ENCODE measurements around the gene PRG3.

GRCh38 chr11:57332694-57333440, 48.1 kb downstream of the PRG3 start:
- TF ChIP-seq CTCF (IDR thresholded peaks at IDR 0.05): no peak
- no peak for TF ChIP-seq POLR2A (IDR thresholded peaks at IDR 0.05)

Data from right lobe of liver (tissue), 4 donors.